IPS-NIHi7 (cell line): Measurements from ENCODE around the gene KHDC3L.
"Not testable (repeated sequence)": the region's sequence is repeated elsewhere in the genome, so short reads cannot be mapped to it uniquely, and the experiment has no call there.

Source experiments
- DNase-seq: peaks from one replicate; pipeline ENCODE4 v3.0.0; 2012; ENCODE audit warnings: mixed read lengths; ENCODE audit errors: extremely low spot score

KHDC3L gene

DNA sequence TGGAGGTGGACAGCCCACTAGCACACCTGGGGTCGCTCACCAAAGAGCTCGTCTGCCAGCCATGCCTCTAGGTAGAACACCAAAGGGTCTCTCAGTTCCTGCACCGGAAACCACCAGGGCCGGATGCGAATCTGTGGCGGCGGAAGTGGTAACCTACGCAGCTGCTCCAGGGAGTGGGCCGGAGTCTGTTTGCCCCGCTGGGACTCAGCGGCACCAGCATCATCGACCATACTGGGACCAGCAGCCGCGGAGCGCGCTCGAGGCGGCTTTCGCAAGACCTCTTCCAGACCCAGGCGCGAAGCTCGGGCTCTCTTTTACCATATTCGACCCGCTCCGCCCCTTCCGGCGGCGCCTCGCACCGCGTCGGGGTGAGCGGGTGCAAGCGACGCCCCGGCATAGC, 7.1 kb downstream of the KHDC3L start, which contains the start of gene OOEP:
TSS of gene OOEP (minus strand) at position 335 of the 400 bp plus-strand sequence. CDS start at position 230, 105 bp downstream.
- no peak for DNase-seq

DNA sequence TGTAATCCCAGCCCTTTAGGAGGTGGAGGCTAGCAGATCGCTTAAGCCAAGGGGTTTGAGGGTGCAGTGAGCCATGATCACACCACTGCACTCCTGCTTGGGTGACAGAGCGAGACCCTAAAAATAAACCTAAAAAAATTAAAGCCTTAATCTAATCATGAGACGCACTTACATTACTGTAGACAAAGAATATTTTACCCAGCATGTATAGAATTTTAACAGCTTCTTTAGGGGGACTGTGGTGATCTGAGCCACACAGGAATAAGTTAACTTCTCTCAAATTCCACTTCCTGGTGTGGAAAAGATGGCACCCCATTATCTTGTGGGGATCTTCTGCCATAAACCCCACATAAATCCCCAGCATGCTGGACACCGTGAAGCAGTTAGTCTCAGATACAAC, 9.5 kb downstream of the KHDC3L start:
- DNase-seq: no peak

DNA sequence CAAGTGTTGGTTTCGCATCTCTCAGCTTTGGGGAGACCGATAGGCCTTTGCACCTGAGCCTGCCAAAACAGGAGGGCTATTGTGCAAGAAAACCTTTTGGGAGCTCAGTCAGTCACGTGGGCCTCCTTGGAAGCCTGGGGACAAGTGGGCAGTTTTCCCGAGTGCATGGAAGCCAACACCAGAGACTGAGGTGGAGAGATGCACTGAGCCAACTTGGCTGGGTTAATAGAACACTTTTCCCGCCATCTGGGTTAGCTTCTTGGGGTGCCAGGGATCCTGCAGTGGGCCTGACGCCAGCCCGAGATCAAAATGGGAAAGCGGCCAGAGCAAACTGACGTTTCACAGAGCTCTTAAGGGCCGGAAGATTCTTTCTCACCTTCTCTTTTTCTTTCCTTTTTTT, 10.1 kb downstream of the KHDC3L start:
- DNase-seq: no peak

DNA sequence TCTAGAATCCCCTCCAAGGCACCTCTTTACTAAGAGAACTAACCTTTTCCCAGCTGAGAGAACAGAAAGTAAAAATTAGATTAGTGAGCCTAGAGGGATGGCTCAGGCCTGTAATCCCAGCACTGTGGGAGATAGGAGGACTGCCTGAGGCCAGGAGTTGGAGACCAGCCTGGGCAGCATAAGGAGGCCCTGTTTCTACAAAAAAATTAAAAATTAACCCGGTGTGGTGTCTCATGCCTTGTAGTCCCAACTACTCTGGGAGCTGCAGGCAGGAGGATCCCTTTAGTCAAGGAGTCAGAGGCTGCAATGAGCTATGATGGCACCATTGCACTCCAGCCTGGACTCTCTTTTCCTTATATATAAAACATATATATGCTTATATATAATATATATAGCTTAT, 12.8 kb downstream of the KHDC3L start:
- DNase-seq: no peak

DNA sequence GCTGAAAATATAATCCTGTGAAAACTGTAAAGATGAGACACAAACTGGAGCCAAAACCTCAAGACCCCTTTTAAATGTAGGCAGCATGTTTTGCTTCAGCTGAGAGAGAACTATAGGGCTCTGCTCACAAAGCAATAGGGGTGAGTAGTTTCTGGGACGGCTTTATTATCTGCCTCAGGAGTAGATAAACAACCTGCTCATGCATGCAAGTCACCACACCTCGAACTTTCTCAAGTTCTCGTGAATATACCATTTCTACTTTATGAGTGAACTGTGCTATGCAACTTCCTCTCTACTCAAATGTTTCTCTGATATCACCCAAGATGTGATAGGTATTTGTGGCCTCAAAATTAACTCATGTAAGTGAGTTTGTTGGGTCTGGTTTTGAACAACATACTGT, 14.8 kb downstream of the KHDC3L start:
- no peak for DNase-seq

DNA sequence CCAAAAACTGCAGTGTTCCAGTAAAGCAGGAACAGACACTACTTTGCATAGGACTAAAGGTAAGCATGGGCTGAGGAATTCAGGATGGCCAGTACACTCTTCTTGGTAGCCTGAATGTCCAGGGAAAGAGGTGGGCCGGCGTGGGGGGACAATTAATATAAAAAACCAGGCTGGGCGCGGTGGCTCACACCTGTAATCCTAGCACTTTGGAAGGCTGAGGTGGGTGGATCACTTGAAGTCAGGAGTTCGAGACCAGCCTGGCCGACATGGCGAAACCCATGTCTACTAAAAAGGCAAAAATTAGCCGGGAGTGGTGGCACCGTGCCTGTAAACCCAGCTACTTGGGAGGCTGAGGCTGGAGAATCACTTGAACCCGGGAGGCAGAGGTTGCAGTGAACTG, 19.1 kb downstream of the KHDC3L start:
- DNase-seq: not testable (repeated sequence)

DNA sequence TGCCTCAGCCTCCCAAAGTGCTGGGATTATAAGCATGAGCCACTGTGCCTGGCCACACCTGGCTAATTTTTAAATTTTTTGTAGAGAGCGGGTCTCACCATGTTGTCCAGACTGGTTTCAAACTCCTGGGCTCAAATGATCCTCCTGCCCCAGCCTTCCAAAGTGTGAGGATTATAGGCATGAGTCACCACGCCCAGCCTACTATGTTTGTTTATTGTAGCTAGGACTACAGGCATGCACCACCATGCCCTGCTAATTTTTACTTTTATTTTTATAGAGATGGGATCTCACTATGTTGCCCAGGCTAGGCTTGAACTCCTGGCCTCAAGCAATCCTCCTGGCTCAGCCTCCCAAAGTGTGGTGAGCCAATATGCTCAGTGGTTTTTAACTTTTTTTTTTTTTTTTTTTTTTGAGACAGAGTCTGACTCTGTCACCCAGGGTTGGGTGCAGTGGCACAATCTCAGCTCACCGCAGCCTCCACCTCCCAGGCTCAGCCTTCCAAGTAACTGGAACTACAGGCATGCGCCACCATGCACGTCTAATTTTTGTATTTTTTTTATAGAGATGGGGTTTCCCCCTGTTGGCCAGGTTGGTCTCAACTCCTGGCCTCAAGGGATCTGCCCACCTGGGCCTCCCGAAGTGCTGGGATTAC, 20.1 kb downstream of the KHDC3L start:
- no peak for DNase-seq

DNA sequence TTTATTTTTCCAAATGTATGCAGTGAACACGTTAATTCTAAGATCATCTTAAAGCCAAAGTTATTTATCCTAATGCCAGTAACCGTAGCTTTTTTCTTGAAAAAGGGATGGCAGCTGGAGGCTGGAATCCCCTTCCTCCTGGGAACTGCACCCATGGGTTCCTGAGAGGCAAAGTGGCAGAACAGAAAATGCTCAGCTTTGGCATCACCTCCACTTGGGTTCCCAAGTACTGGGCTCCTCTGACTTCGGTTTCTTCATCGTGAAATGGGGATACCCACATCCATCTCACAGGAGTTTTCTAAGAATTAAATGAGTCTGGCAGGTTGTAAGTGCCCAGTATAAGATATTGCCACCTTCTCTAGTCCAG, 26.0 kb downstream of the KHDC3L start:
- no peak for DNase-seq

DNA sequence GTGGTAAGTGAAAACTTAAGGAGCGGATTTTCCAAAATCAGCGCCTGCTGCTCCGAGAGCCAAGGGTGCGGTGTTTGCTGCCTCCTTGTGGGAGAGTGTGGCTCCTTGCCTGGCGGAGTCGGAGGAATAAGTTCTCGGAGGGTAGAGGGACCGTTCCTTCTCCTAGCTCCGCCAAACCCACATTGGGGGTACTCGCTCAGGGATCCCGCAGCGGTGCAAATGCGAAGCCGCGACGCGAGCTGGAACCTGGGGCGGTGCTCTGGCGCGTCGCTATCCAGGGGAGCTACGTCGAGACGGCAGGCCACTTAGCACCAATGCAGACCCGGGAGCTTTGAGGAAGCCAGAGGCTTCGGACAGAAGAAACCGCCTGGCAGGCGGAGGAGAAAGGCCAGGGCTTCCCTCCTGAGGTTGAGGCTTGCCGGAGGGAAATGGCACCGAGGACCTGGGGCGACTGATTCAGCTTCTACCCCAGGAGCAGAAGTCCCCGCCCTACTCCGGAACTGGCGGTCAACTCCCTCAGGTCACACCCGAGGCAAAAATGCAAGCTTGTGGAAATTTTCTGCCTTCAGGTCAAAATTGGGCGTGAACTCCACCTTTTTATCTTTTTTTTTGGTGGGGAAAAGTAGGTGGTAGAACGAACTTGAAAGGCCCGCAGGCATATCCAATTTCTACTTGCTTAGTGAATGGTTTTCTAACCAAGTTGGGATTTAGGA, 26.5 kb downstream of the KHDC3L start:
- DNase-seq: peak; percentile 89

DNA sequence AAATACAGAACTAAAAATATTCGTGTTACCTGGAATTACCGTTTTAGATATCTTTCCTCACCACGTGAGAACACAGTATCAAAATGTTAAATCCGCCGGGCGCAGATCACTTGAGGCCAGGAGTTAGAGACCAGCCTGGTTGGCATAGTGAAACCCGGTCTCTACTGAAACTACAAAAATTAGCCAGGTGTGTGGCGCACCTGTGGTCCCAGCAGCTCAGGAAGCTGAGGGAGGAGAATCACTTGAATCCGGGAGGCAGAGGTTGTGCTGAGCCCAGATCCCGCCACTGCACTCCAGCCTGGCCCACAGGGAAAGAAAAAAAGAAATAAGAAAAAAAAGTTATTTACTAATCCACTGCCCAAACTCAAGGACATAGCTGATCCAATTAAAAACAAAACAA, 27.4 kb downstream of the KHDC3L start:
- no peak for DNase-seq

DNA sequence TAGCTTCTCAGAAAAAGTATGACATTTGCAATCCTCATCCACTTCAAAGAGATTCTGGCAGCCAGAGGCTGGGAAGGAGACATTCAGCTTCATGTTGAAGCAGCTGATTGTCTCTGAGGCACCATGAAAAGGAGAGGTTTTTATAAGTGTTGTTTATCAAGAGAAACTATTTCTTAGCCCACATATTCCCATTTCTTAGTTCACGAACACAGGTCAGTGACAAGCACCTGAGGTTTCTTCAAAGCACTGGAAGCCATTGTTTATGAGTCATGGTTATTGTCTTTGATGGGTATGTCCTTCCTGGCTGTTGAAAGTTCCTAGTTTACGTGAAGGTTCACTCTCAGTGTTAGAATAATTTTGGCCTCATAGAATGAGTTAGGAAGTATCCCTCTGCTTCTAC, 29.2 kb downstream of the KHDC3L start:
- DNase-seq: no peak

DNA sequence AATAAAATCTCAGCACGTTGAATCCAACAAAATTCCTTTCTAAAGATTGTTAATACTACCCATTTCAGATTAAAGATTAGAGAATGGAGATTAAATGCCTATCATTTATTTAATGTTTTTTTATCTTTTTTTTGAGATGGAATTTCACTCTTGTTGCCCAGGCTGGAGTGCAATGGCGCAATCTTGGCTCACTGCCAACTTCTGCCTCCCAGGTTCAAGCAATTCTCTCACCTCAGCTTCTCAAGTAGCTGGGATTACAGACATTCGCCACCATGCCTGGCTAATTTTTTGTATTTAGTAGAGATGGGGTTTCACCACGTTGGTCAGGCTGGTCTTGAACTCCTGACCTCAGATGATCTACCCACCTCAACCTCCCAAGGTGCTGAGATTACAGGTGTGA, 29.7 kb downstream of the KHDC3L start:
- not testable (repeated sequence) for DNase-seq

DNA sequence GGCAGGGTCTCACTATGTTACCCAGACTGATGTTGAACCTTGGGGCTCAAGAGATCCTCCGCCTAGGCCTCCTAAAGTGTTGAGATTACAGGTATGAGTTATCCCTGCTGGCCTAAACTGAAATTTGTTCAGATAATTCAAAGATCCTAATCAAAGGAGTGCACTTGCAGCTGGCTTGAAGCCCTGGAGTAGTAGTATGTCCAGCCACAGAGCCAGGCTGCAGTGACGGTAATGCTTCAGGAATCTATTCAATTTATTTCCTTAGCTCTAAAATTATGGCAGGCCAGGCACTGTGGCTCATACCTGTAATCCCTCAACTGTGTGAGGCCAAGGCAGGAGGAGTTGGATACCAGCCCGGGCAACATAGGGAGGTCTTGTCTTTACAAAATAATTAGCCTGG, 30.8 kb downstream of the KHDC3L start:
- no peak for DNase-seq

DNA sequence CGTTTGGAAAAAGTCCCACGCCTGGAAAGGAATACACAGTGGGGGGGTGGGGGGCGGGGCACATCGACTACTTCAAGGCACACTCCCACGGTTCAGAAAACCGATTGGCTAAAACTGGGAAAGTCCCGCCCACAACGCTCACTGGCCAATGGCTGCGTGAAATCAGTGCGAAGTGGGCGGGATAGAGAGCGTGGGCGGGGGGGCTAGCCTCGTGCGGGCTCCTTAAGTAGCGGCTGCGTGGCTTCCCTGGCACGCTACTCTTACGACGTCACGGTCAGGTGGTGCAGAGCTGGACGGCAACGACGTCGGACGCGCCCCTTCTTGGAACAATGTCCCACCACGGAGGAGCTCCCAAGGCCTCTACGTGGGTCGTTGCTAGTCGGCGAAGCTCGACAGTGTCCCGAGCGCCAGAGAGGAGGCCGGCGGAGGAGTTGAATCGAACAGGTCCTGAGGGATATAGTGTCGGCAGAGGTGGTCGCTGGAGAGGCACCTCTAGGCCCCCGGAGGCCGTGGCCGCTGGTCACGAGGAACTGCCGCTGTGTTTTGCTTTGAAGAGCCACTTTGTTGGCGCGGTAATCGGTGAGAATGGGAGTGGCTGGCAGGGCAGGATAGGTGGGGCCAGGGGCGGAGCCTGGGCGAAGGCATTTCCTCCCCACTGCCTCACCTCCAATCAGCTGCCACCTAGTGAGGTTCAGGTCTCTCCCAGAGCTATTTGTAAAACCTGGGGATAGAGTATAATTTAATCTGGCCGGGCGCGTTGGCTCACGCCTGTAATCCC, 32.3 kb downstream of the KHDC3L start, which contains the start of gene DDX43:
TSS of gene DDX43 (plus strand) at position 252 of the 778 bp plus-strand sequence. CDS start at position 330, 78 bp downstream.
- DNase-seq: peak; percentile 35

DNA sequence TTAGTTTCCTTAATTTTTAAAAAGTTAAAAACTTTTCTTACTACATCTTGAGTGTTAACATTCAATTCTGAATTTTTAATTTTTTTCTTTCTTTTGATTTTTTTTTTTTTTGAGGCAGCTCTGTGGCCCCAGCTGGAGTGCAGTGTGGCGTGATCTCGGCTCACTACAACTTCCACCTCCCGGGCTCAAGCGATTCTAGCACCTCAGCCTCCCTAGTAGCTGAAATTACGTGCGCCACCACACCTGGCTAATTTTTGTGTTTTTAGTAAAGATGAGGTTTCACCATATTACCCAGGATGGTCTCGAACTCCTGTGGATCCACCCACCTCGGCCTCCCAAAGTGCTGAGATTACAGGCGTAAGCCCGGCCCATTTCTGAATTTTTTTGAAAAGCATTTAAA, 33.4 kb downstream of the KHDC3L start:
- DNase-seq: no peak

DNA sequence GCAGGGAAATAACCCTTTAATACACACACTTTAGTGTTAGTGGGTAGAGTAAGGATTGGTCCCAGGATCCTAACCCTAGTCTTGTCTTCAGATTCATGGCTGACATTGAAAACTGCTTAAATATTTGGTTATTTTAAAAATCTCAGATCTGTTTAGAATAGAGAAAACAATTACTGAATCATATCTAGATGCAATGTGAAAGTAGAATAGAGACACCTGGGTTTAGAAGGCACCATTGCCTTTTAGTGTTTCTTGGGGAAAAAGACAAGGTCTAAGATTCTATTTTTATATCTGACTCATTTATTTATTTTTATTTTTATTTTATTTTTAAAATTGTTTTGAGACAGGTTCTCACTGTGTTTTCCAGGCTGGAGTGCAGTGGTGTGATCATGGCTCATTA, 38.2 kb downstream of the KHDC3L start:
- DNase-seq: no peak

DNA sequence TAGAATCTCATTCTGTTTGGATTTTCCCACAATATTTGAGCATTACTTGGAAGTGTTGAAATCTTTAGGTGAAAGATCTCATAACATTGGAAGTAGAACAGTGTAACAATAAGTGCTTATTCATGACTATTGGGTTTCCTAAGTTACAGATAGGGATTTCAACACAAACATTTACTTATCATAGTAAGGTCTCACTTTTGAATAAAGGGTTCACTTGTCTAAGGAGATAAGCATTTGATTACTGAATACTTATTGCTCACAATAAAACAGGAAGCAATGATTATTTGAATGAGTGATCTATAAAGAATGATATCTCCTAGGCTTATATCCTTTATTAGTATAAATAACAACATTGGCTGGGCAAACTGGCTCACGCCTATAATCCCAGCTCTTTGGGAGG, 46.9 kb downstream of the KHDC3L start:
- no peak for DNase-seq

DNA sequence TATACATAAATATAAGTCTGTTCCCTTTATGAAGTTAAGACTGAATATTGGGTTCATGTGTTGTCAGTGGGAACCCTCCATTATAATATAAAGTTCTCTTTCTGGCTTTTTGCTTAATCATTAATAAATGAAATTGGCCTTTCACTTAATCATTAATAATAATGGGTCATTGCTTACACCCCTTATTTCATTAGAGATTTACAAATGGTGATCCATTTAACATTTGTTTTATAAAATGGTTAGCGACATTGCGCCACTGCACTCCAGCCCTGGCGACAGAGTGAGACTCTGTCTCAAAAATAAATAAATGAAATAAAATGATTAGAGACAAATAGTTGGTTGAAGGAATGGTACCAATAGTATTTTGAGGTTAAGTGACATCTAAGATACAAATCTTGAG, 50.6 kb downstream of the KHDC3L start:
- no peak for DNase-seq
